GM23248 (cell line): ENCODE data around the gene SLC34A3. TPM values are rescaled to one million over a fixed set of nuclear protein-coding genes. Genes with fewer than 3 reads are reported as not detected.

Experiments
- DNase-seq: peaks from one replicate; pipeline ENCODE4 v3.0.0-alpha.2; 2015
- H2AFZ ChIP-seq: fragments of 200-600 bp; sonication (generic); 2 replicates; pipeline ENCODE4 v1.6.1; 2016; ENCODE audit warnings: antibody characterized with exemption
- H3F3A ChIP-seq: fragments of 200-600 bp; sonication (generic); 2 replicates; pipeline ENCODE4 v1.6.1; 2016; ENCODE audit warnings: mild to moderate bottlenecking, antibody characterized with exemption, mixed run types; ENCODE audit not compliant: insufficient read depth
- H3K27ac ChIP-seq: fragments of 200-600 bp; sonication (generic); 2 replicates; pipeline ENCODE4 v1.5.1; 2016; ENCODE audit warnings: mild to moderate bottlenecking
- H3K27me3 ChIP-seq: fragments of 200-600 bp; sonication (generic); replicated peaks from 2 replicates; pipeline ENCODE4 v1.6.1; 2016; ENCODE audit warnings: mild to moderate bottlenecking; ENCODE audit not compliant: insufficient read depth
- H3K36me3 ChIP-seq: fragments of 200-600 bp; sonication (generic); 2 replicates; pipeline ENCODE4 v1.6.1; 2016; ENCODE audit warnings: low read depth, mild to moderate bottlenecking
- H3K4me1 ChIP-seq: fragments of 200-600 bp; sonication (generic); 2 replicates; pipeline ENCODE4 v1.6.1; 2016; ENCODE audit warnings: mild to moderate bottlenecking; ENCODE audit not compliant: insufficient read depth
- H3K4me2 ChIP-seq: fragments of 200-600 bp; sonication (generic); one replicate; pipeline ENCODE4 v1.6.1; 2016; ENCODE audit warnings: mild to moderate bottlenecking; ENCODE audit not compliant: unreplicated experiment
- H3K4me3 ChIP-seq: fragments of 200-600 bp; sonication (generic); 2 replicates; pipeline ENCODE4 v1.5.1; 2016; ENCODE audit warnings: mild to moderate bottlenecking
- H3K79me2 ChIP-seq: fragments of 200-600 bp; sonication (generic); 2 replicates; pipeline ENCODE4 v1.6.1; 2016; ENCODE audit warnings: mild to moderate bottlenecking; ENCODE audit not compliant: insufficient read depth
- H3K9ac ChIP-seq: fragments of 200-600 bp; sonication (generic); 2 replicates; pipeline ENCODE4 v1.6.1; 2016; ENCODE audit warnings: mild to moderate bottlenecking
- H3K9me2 ChIP-seq: fragments of 200-600 bp; sonication (generic); 2 replicates; pipeline ENCODE4 v1.6.1; 2016; ENCODE audit warnings: mixed run types, mild to moderate bottlenecking, moderate library complexity; ENCODE audit not compliant: insufficient read depth
- H3K9me3 ChIP-seq: fragments of 200-600 bp; sonication (generic); one replicate; pipeline ENCODE4 v1.6.1; 2017; ENCODE audit warnings: low read depth
- H4K20me1 ChIP-seq: fragments of 200-600 bp; sonication (generic); 2 replicates; pipeline ENCODE4 v1.6.0; 2016; ENCODE audit not compliant: insufficient read depth
- EZH2 ChIP-seq: fragments of 200-600 bp; sonication (generic); IDR thresholded peaks from 2 replicates; pipeline ENCODE4 v1.6.1; 2018; ENCODE audit warnings: antibody characterized with exemption, mild to moderate bottlenecking; ENCODE audit not compliant: insufficient read depth, poor library complexity, severe bottlenecking
- EZH2phosphoT487 ChIP-seq: fragments of 200-600 bp; sonication (generic); IDR thresholded peaks from 2 replicates; pipeline ENCODE4 v1.6.1; 2018; ENCODE audit warnings: antibody characterized with exemption, moderate library complexity, mild to moderate bottlenecking, low read depth; ENCODE audit not compliant: insufficient read depth
- WGBS, 2 experiments: methylation state at CpG; one replicate each; pipeline ENCODE4 v1.1.6; 2015 to 2017; ENCODE audit warnings: low lambda C conversion rate in 2 of 2, low coverage in 1 of 2; ENCODE audit errors: missing lambda C conversion rate in 2 of 2; 5-methylcytosine and 5-hydroxymethylcytosine counted together
- in situ Hi-C: fragments of 300-500 bp; cut with MboI; formaldehyde crosslinking; loops from 2 replicates; pipeline ENCODE4 v1.15.0; 2020
- polyA plus RNA-seq: library from polyadenylated mRNA; unstranded; fragments of >200 nt; fragmentation: Nextera tagmentation; extraction: Ambion mirVana; gene quantifications from 2 replicates; pipeline ENCODE4 v1.2.1, GENCODE V29; 2016
- total RNA-seq: library from RNA; depleted of rRNA; stranded (reverse); fragments of >200 nt; shearing (Covaris generic); gene quantifications from 2 replicates; pipeline ENCODE4 v1.2.3, GENCODE V29; 2014

The SLC34A3 gene
- total and polyA plus RNA-seq, 2 experiments from 2014 or later = not detected

GRCh38 chr9:137211532-137211931 is 19.2 kb upstream of the SLC34A3 start:
- Histone ChIP-seq H3K9me2 (no peaks in the 10 kb centered on the region), H3K27ac (no peak overlapping the region), H4K20me1 (no peaks in the 10 kb centered on the region), H3K9me3 (no peaks in the 10 kb centered on the region), H3K27me3 (no peaks in the 10 kb centered on the region), H3K4me2 (no peak overlapping the region), H2AFZ (no peak overlapping the region), H3K36me3 (no peaks in the 10 kb centered on the region), H3K4me3 (no peak overlapping the region), H3K79me2 (peaks cover 10% of the 10 kb centered on the region), H3K9ac (no peak overlapping the region), H3K4me1 (peaks cover 2% of the 10 kb centered on the region), H3F3A (no peaks in the 10 kb centered on the region)
- WGBS, 2 experiments = 79 to 84% methylated on average over 11 to 13 of the region's 13 CpGs
- DNase-seq = no peak
- in situ Hi-C loops = loop anchor here (10.0 kb wide), 1 partner anchor 87 kb away; no protein-coding TSS in a partner anchor
- no peak for TF ChIP-seq EZH2
- TF ChIP-seq EZH2phosphoT487 = no peak

DNA sequence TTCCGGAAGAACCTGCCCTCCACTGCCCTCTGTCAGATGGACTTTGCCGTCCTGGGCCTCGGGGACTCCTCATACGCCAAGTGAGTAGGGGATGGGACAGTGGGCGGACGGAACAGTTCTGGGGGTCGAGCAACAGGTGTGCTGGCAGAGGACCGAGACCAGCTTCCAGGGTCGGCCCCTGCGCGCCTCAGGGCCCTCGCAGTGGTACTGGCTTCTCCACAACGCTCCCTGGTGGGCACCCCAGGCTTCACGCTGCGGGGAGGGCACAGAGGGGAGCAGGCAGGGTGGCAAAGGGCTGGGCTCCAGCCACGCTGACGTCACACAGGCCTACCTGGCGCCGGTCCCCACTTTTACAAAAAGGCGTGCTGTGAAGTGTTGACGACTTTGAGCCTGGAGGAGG is 18.2 kb upstream of the SLC34A3 start:
- H3K27ac ChIP-seq = no peak overlapping the region
- H3K9me3 ChIP-seq = no peaks in the 10 kb centered on the region
- H3K4me2 ChIP-seq = no peak overlapping the region
- 85 to 87% methylated on average over 20 to 21 of the region's 21 CpGs for WGBS, 2 experiments
- no peak overlapping the region for H3K9ac ChIP-seq
- no peaks in the 10 kb centered on the region for H3K27me3 ChIP-seq
- peaks cover 8% of the 10 kb centered on the region; the same call in 1 of the 2 replicates for H3K4me1 ChIP-seq
- peaks cover under 1% of the 10 kb centered on the region; the same call in 1 of the 2 replicates for H3K79me2 ChIP-seq
- no peak overlapping the region for H3K4me3 ChIP-seq
- H3K9me2 ChIP-seq = no peaks in the 10 kb centered on the region
- TF ChIP-seq EZH2phosphoT487 (no peak), EZH2 (no peak)
- no peaks in the 10 kb centered on the region for H3K36me3 ChIP-seq
- H3F3A ChIP-seq = no peaks in the 10 kb centered on the region
- H4K20me1 ChIP-seq = no peaks in the 10 kb centered on the region
- in situ Hi-C loops = loop anchor here (10.0 kb wide), 1 partner anchor 88 kb away; no protein-coding TSS in a partner anchor
- DNase-seq = no peak
- no peak overlapping the region for H2AFZ ChIP-seq

DNA sequence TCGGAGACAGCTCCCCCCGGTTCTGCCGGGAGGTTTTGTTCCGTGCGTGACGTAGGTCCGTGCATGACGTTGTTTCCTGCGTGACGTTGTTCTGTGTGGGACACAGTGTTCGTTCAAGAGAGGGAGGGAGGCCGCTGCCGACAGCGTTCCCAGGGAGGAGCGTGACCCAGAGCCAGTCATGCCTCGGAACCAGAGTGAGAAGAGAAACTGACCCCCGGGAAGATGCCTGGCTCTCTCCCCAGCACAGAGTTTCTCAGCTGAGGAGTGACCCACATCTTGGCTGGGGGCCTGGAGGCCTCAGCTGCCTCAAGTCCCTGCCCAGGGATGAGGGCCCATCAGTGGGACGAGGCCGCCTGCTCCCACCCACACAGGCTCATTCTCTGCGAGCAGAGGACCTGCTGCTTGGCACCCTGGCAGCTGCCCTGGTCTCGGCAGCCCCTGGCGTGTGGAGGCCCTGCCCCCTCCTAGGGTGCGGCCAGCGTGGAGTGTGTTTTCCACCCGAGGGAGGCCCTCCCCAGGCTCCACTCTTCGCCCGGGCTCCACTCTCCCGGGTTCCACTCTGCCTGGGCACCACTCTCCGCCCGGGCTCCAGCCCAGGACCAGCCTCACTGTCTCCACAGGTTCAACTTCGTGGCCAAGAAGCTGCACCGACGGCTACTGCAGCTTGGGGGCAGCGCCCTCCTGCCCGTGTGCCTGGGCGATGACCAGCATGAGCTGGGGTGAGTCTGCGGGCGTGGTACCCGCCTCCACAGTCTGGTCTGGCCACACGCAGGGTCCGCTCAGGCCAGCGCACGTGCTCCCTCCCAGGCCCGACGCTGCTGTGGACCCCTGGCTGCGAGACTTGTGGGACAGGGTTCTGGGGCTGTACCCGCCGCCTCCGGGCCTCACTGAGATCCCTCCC is 17.3 kb upstream of the SLC34A3 start:
- Histone ChIP-seq H3K4me3 (no peak overlapping the region), H2AFZ (no peak overlapping the region), H3K27ac (no peak overlapping the region), H3F3A (no peaks in the 10 kb centered on the region), H3K9ac (no peak overlapping the region), H3K4me2 (no peak overlapping the region), H3K4me1 (peaks cover 8% of the 10 kb centered on the region; the same call in 1 of the 2 replicates), H3K79me2 (no peaks in the 10 kb centered on the region), H3K9me3 (no peaks in the 10 kb centered on the region), H3K36me3 (no peaks in the 10 kb centered on the region), H4K20me1 (no peaks in the 10 kb centered on the region), H3K9me2 (no peaks in the 10 kb centered on the region), H3K27me3 (no peaks in the 10 kb centered on the region)
- WGBS, 2 experiments = 84 to 89% methylated on average over 48 to 49 of the region's 49 CpGs
- in situ Hi-C loops = loop anchor here (10.0 kb wide), 1 partner anchor 89 kb away; no protein-coding TSS in a partner anchor
- DNase-seq = peak; percentile 42
- TF ChIP-seq EZH2phosphoT487 (no peak), EZH2 (no peak)

- H3K4me2 ChIP-seq = no peak overlapping the region
- WGBS, 2 experiments = 84 to 92% methylated on average over 12 to 19 of the region's 19 CpGs
- in situ Hi-C loops = loop anchor here (10.0 kb wide), 1 partner anchor 90 kb away; no protein-coding TSS in a partner anchor
- H3K9me3 ChIP-seq = no peaks in the 10 kb centered on the region
- no peak for DNase-seq
- H3K79me2 ChIP-seq = no peaks in the 10 kb centered on the region
- no peaks in the 10 kb centered on the region for H3K9me2 ChIP-seq
- no peak for TF ChIP-seq EZH2phosphoT487
- TF ChIP-seq EZH2 = no peak
- peaks cover 13% of the 10 kb centered on the region for H3K4me1 ChIP-seq
- H3K36me3 ChIP-seq = no peaks in the 10 kb centered on the region
- no peak overlapping the region for H3K27ac ChIP-seq
- no peaks in the 10 kb centered on the region for H3F3A ChIP-seq
- no peaks in the 10 kb centered on the region for H3K27me3 ChIP-seq
- no peak overlapping the region for H2AFZ ChIP-seq
- H3K4me3 ChIP-seq = no peak overlapping the region
- H4K20me1 ChIP-seq = no peaks in the 10 kb centered on the region
- no peak overlapping the region for H3K9ac ChIP-seq
Measured at GRCh38 chr9:137214620-137215019, 16.1 kb upstream of the SLC34A3 start.
